Measurements from ENCODE around the gene PITPNC1.

DNA sequence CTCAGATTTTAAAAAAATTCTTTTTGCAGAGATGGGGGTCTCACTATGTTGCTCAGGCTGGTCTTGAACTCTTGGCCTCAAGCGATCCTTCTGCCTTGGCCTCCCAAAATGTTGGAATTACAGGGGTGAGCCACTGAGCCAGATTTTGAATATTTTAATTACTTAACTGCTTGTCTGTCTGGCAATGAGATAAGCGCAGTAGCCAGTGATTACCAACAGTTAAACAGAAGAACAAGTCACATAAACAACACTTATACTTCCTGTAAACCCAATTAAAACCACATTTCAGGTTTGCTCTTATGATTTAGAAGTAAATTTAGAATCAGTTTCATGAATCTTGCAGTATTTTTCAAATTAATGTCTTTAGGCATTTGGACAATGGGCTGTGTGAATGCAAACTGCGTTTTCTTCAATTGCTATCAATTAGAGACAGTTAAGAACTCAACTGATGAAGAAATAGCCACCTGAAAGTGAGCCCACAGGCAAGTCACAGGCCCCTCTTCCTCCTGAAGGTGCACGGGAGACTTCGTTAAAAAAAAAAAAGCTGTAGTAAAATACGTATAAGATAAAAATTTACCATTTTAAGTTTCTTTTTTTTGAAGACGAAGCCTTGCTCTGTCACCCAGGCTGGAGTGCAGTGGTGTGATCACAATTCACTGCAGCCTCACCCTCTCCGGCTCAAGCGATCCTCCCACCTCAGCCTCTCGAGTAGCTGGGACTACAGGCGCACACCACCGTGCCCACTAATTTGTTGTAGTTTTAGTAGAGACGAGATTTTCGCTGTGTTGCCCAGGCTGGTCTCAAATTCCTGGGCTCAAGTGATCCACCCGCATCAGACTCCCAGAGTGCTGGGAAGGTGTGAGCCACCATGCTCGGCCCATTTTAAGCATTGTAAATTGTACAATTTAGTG is 73.0 kb downstream of the PITPNC1 start:
- no peak for TF ChIP-seq POLR2AphosphoS5 (IDR thresholded peaks at IDR 0.05)
- TF ChIP-seq, protein P1, sequence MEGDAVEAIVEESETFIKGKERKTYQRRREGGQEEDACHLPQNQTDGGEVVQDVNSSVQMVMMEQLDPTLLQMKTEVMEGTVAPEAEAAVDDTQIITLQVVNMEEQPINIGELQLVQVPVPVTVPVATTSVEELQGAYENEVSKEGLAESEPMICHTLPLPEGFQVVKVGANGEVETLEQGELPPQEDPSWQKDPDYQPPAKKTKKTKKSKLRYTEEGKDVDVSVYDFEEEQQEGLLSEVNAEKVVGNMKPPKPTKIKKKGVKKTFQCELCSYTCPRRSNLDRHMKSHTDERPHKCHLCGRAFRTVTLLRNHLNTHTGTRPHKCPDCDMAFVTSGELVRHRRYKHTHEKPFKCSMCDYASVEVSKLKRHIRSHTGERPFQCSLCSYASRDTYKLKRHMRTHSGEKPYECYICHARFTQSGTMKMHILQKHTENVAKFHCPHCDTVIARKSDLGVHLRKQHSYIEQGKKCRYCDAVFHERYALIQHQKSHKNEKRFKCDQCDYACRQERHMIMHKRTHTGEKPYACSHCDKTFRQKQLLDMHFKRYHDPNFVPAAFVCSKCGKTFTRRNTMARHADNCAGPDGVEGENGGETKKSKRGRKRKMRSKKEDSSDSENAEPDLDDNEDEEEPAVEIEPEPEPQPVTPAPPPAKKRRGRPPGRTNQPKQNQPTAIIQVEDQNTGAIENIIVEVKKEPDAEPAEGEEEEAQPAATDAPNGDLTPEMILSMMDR (IDR thresholded peaks at IDR 0.05), result no peak
